K562 (cell line): Measurements from ENCODE around the gene EPHA2. TPM values are rescaled to one million over a fixed set of nuclear protein-coding genes. Genes with fewer than 3 reads are reported as not detected.

Experiments
- ATAC-seq: fragments of 200-7000 bp; cut with Tn5 transposase; 3 replicates; pipeline ENCODE4 v1.9.1; 2020; ENCODE audit warnings: moderate library complexity
- BruUV-seq: library from RNA; stranded (reverse); fragments of 400-500 nt; replicated peaks from 2 replicates; lab custom pipeline; 2021; lab: Mats Ljungman, UMichigan
- CTCF ChIA-PET: fragments of 300-600 bp; formaldehyde crosslinking; extraction: SDS; loops from one replicate; lab custom pipeline; 2021; ENCODE audit warnings: low intra/inter-chr PET ratio; lab: Yijun Ruan, JAX
- POLR2A ChIA-PET: fragments of 300-600, 350-650 bp; sonication (Branson Sonifier 250); formaldehyde crosslinking; extraction: SDS; loops from one replicate; lab custom pipeline; 2021; ENCODE audit warnings: antibody characterized with exemption, inconsistent platforms; lab: Yijun Ruan, JAX
- DNase-seq, 4 experiments: peaks; one replicate each; pipeline versions ENCODE4 v3.0.0 to v3.0.0-alpha.2; 2011 to 2018; ENCODE audit warnings: low spot score in 3 of 4, mixed read lengths in 3 of 4; ENCODE audit errors: extremely low read depth in 1 of 4
- FAIRE-seq: peaks from 2 replicates; lab custom pipeline; 2011; peaks lifted over from hg19 to GRCh38; lab: Jason Lieb, UNC
- H2AFZ ChIP-seq: 2 replicates; pipeline ENCODE4 v1.6.0; 2011; ENCODE audit warnings: low read depth, low read length, control low read depth, inconsistent platforms
- H3K27ac ChIP-seq: fragments of 200-600 bp; 3 replicates; pipeline ENCODE4 v1.8.0; 2011; ENCODE audit warnings: low read depth, mild to moderate bottlenecking, control low read depth, inconsistent platforms, low read length, moderate library complexity, mixed read lengths; ENCODE audit errors: extremely low read depth
- H3K27me3 ChIP-seq, 2 experiments: fragments of 300-600 bp in 1 of 2; 2 replicates in 1 of 2; 3 replicates in 1 of 2; pipeline versions ENCODE4 v1.6.0 to v1.8.0; 2011; ENCODE audit warnings: inconsistent platforms in 2 of 2, low read length in 2 of 2, mild to moderate bottlenecking in 1 of 2, mixed read lengths in 1 of 2, moderate library complexity in 1 of 2; ENCODE audit not compliant: control insufficient read depth in 2 of 2, insufficient read depth in 2 of 2
- H3K36me3 ChIP-seq: fragments of 300-600 bp; 3 replicates; pipeline ENCODE4 v1.8.0; 2011; ENCODE audit warnings: mild to moderate bottlenecking, low read length, inconsistent platforms; ENCODE audit not compliant: control insufficient read depth, insufficient read depth
- H3K4me1 ChIP-seq, 2 experiments: fragments of 200-600 bp in 1 of 2; replicated peaks in 1 of 2; 2 replicates in 1 of 2; 3 replicates in 1 of 2; pipeline versions ENCODE4 v1.5.1 to v1.8.0; 2011; ENCODE audit warnings: inconsistent platforms in 2 of 2, low read length in 2 of 2, mild to moderate bottlenecking in 1 of 2, mixed read lengths in 1 of 2, moderate library complexity in 1 of 2; ENCODE audit not compliant: control insufficient read depth in 2 of 2, insufficient read depth in 2 of 2
- H3K4me2 ChIP-seq: 2 replicates; pipeline ENCODE4 v1.6.1; 2011; ENCODE audit warnings: low read length, control low read depth, inconsistent platforms, mixed read lengths; ENCODE audit not compliant: insufficient read depth
- H3K4me3 ChIP-seq: fragments of 200-600 bp; sonication (generic), shearing (Covaris generic); 2 replicates; pipeline ENCODE4 v1.5.1; 2016; ENCODE audit warnings: control low read depth, inconsistent platforms
- H3K79me2 ChIP-seq: fragments of 200-600 bp; 3 replicates; pipeline ENCODE4 v1.8.0; 2011; ENCODE audit warnings: low read length, inconsistent platforms; ENCODE audit not compliant: control insufficient read depth, insufficient read depth
- H3K9ac ChIP-seq, 2 experiments: 2 replicates each; pipeline versions ENCODE4 v1.6.0 to v1.6.1; 2011; ENCODE audit warnings: low read depth in 2 of 2, low read length in 2 of 2, control low read depth in 1 of 2, inconsistent platforms in 1 of 2, mild to moderate bottlenecking in 1 of 2, mixed read lengths in 1 of 2; ENCODE audit not compliant: insufficient read depth in 1 of 2
- H3K9me1 ChIP-seq: one replicate; pipeline ENCODE4 v1.6.0; 2011; ENCODE audit warnings: inconsistent platforms, mild to moderate bottlenecking, low read length, moderate library complexity; ENCODE audit not compliant: control insufficient read depth, insufficient read depth
- H3K9me3 ChIP-seq: replicated peaks from 2 replicates; pipeline ENCODE4 v1.5.1; 2011; ENCODE audit warnings: low read depth, low read length, inconsistent platforms; ENCODE audit not compliant: control insufficient read depth, insufficient read depth
- H4K20me1 ChIP-seq: replicated peaks from 2 replicates; pipeline ENCODE4 v1.6.1; 2011; ENCODE audit warnings: low read length, inconsistent platforms, mixed read lengths; ENCODE audit not compliant: control insufficient read depth, insufficient read depth
- DPF2 ChIP-seq: fragments of 450-650 bp; IDR thresholded peaks from 2 replicates; pipeline ENCODE4 v1.6.1; 2016
- HMG20A ChIP-seq: fragments of 450-650 bp; formaldehyde crosslinking; conservative IDR thresholded peaks from 2 replicates; pipeline ENCODE4 v1.4.0; 2020; ENCODE audit warnings: mild to moderate bottlenecking, mixed read lengths
- NFATC3 ChIP-seq: fragments of 450-650 bp; IDR thresholded peaks from 2 replicates; pipeline ENCODE4 v1.6.1; 2017; ENCODE audit warnings: mild to moderate bottlenecking
- OTX1 ChIP-seq: fragments of 450-650 bp; formaldehyde crosslinking; IDR thresholded peaks from 2 replicates; pipeline ENCODE4 v1.4.0; 2022; ENCODE audit warnings: mild to moderate bottlenecking
- POLR2AphosphoS5 ChIP-seq: IDR thresholded peaks from 2 replicates; pipeline ENCODE4 v1.6.1; 2011; ENCODE audit warnings: mild to moderate bottlenecking, low read depth, low read length, moderate library complexity; ENCODE audit not compliant: control insufficient read depth, insufficient read depth
- PRPF4 ChIP-seq: fragments of 200-400 bp; formaldehyde crosslinking; IDR thresholded peaks from one replicate; pipeline ENCODE4 v1.6.1; 2017; ENCODE audit warnings: low read length, low read depth, mild to moderate bottlenecking; ENCODE audit not compliant: insufficient read depth, poor library complexity, severe bottlenecking
- RAD51 ChIP-seq: fragments of 450-650 bp; IDR thresholded peaks from 2 replicates; pipeline ENCODE4 v1.7.1; 2016; ENCODE audit warnings: low read depth, mild to moderate bottlenecking, borderline replicate concordance
- RBM15 ChIP-seq: fragments of 200-400 bp; formaldehyde crosslinking; IDR thresholded peaks from 2 replicates; pipeline ENCODE4 v1.6.1; 2018; ENCODE audit warnings: mild to moderate bottlenecking, low read length, moderate library complexity; ENCODE audit not compliant: insufficient read depth
- ZFPM2 ChIP-seq: fragments of 250-450 bp; sonication (Bioruptor Pico); IDR thresholded peaks from 2 replicates; pipeline ENCODE4 v1.5.1; 2022; ENCODE audit warnings: mild to moderate bottlenecking
- ZNF140 ChIP-seq: fragments of 250-450 bp; sonication (Bioruptor Pico); IDR thresholded peaks from 2 replicates; pipeline ENCODE4 v1.8.0; 2021; ENCODE audit warnings: moderate library complexity, mild to moderate bottlenecking, inconsistent platforms
- ZNF311 ChIP-seq: fragments of 250-450 bp; sonication (Bioruptor Pico); IDR thresholded peaks from 2 replicates; pipeline ENCODE4 v1.4.0; 2020; ENCODE audit warnings: mild to moderate bottlenecking, moderate library complexity
- WGBS: fragments of 100-300 bp; shearing (Covaris generic); methylation state at CpG from one replicate; pipeline ENCODE4 v1.1.6; 2016; ENCODE audit warnings: low coverage, mixed read lengths; ENCODE audit not compliant: insufficient coverage; ENCODE audit errors: missing lambda C conversion rate; 5-methylcytosine and 5-hydroxymethylcytosine counted together
- in situ Hi-C: fragments of 300-500 bp; cut with MboI; formaldehyde crosslinking; loops from 4 replicates; pipeline ENCODE4 v1.15.0; 2018; ENCODE audit warnings: inconsistent platforms, mixed read lengths
- intact Hi-C: fragments of 100-400 bp; cut with micrococcal nuclease; formaldehyde crosslinking; loops from 2 replicates; pipeline ENCODE4 v1.14.2; 2022
- polyA plus RNA-seq, 8 experiments: library from polyadenylated mRNA; depleted of rRNA in 4 of 8; stranded (reverse) in 5 of 8; unstranded in 3 of 8; fragments of >200 nt; fragmentation: Nextera tagmentation in 2 of 8; fragmentation: Illumina TruSeq in 1 of 8; extraction: Ambion mirVana in 2 of 8; extraction: Trizol in 1 of 8; gene quantifications; 2 replicates each; pipeline versions ENCODE4 v1.2.1 to v1.2.3, GENCODE V29; 2011 to 2014; ENCODE audit warnings: inconsistent platforms in 1 of 8, missing spikeins in 1 of 8
- total RNA-seq, 7 experiments: library from RNA; depleted of rRNA in 6 of 7; stranded (reverse); fragments of >200 nt in 6 of 7; fragmentation: Illumina TruSeq in 2 of 7; extraction: Trizol in 2 of 7; gene quantifications; 2 replicates each; pipeline versions ENCODE4 v1.2.1 to v1.2.3, GENCODE V29; 2011 to 2021; ENCODE audit warnings: low replicate concordance in 1 of 7
- TF ChIP-seq, protein P1 (sequence below), 2 experiments: fragments of 150-350 bp in 1 of 2; IDR thresholded peaks; 2 replicates each; pipeline ENCODE4 v1.6.1; 2012 to 2016; ENCODE audit warnings: low read depth in 2 of 2, low read length in 2 of 2, mild to moderate bottlenecking in 1 of 2, moderate library complexity in 1 of 2

EPHA2 gene
- total and polyA plus RNA-seq, 9 of the 15 experiments (the other 6 are each of a cell fraction or from before 2014, with no cell fraction given): 0.04 to 0.40 (median 0.07) TPM; not detected in 4

DNA sequence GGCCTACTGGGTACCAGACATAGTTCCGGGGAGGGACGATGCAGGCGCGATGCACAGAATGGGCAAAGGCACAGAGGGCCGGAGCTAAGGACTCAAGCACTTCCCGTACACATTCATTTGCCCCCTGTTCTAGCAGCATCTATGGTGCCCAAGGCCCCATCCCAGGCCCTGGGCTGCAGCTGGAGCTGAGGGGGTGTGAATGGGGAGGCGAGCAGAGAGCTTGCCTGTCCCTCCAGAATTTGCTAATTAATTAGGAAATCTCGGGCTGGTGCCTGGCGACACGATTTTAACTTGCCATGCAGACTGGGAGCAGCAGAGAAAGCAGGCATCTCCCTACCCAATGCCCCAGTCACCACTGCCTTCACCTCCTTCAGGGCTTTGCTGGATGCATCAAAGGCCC is 35.9 kb downstream of the EPHA2 start:
- no peak for ATAC-seq
- Histone ChIP-seq H3K4me1 (peaks cover 6 to 33% of the 10 kb centered on the region in 2 experiments; a peak in 4 of 5 replicates), H2AFZ (no peak overlapping the region), H3K9me3 (no peaks in the 10 kb centered on the region)
- no peak for DNase-seq
- CTCF ChIA-PET: no interaction called here
- intact Hi-C loops: no loop called here
- FAIRE-seq: no peak
- WGBS: 61% methylated on average over 10 of the region's 10 CpGs
- TF ChIP-seq DPF2: no peak
- TF ChIP-seq NFATC3: no peak
- TF ChIP-seq HMG20A (CRISPR knock-in tag): no peak
- no peak for TF ChIP-seq ZNF311 (CRISPR knock-in tag)
- TF ChIP-seq, all 486 proteins: peak for 0
- H3K27ac ChIP-seq: no peak overlapping the region
- H3K4me2 ChIP-seq: no peak overlapping the region
- no peaks in the 10 kb centered on the region for H3K9me1 ChIP-seq
- H3K9ac ChIP-seq: peak overlapping the region in 1 of 2 experiments; percentile 43; a peak in 1 of 4 replicates
- H4K20me1 ChIP-seq: no peaks in the 10 kb centered on the region
- no peaks in the 10 kb centered on the region for H3K79me2 ChIP-seq
- POLR2A ChIA-PET: interaction anchor here (0.6 to 1.2 kb wide), 4 partner anchors 13 to 218 kb away, joined by 3 to 5 read pairs (median 3); no protein-coding TSS in a partner anchor
- BruUV-seq: no TSS peak
- no peaks in the 10 kb centered on the region for H3K27me3 ChIP-seq
- no peaks in the 10 kb centered on the region for H3K36me3 ChIP-seq
- in situ Hi-C loops: no loop called here
- H3K4me3 ChIP-seq: no peak overlapping the region

DNA sequence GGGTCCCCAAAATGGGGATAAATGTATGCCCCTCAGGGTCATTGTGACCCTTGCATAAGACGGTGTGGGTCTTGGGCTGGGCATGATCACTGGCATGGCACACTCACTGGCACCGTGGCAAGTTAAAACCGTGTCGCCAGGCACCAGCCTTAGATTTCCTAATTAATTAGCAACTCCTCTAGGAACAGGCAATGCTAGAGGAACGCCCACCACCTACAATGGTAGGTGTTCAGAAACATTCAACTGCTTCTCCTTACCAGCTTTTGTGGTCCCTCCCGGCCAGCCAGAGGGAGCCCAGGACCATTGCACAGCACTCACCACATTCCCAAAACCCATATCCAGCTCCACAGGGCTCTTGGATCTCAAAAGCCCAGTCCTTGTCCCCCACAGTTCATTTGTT is 36.4 kb downstream of the EPHA2 start:
- Histone ChIP-seq H3K9me3 (no peaks in the 10 kb centered on the region), H3K36me3 (no peaks in the 10 kb centered on the region), H3K27ac (no peak overlapping the region), H4K20me1 (no peaks in the 10 kb centered on the region), H2AFZ (no peak overlapping the region), H3K9me1 (no peaks in the 10 kb centered on the region), H3K4me2 (no peak overlapping the region), H3K4me3 (no peak overlapping the region), H3K27me3 (no peaks in the 10 kb centered on the region), H3K9ac (no peak overlapping the region), H3K79me2 (no peaks in the 10 kb centered on the region), H3K4me1 (peaks cover 6 to 37% of the 10 kb centered on the region in 2 experiments; a peak in 4 of 5 replicates)
- intact Hi-C loops: no loop called here
- 34% methylated on average over 6 of the region's 6 CpGs for WGBS
- ATAC-seq: no peak
- BruUV-seq: no TSS peak
- CTCF ChIA-PET: no interaction called here
- no peak for FAIRE-seq
- in situ Hi-C loops: no loop called here
- POLR2A ChIA-PET: interaction anchor here (0.6 to 1.2 kb wide), 5 partner anchors 12 to 218 kb away, joined by 3 to 5 read pairs (median 3); no protein-coding TSS in a partner anchor
- DNase-seq: no peak
- TF ChIP-seq PRPF4 (no peak), POLR2AphosphoS5 (no peak), OTX1 (no peak), ZNF140 (CRISPR knock-in tag) (no peak), RBM15 (no peak), ZFPM2 (CRISPR knock-in tag) (no peak), RAD51 (no peak)
- TF ChIP-seq, protein P1, sequence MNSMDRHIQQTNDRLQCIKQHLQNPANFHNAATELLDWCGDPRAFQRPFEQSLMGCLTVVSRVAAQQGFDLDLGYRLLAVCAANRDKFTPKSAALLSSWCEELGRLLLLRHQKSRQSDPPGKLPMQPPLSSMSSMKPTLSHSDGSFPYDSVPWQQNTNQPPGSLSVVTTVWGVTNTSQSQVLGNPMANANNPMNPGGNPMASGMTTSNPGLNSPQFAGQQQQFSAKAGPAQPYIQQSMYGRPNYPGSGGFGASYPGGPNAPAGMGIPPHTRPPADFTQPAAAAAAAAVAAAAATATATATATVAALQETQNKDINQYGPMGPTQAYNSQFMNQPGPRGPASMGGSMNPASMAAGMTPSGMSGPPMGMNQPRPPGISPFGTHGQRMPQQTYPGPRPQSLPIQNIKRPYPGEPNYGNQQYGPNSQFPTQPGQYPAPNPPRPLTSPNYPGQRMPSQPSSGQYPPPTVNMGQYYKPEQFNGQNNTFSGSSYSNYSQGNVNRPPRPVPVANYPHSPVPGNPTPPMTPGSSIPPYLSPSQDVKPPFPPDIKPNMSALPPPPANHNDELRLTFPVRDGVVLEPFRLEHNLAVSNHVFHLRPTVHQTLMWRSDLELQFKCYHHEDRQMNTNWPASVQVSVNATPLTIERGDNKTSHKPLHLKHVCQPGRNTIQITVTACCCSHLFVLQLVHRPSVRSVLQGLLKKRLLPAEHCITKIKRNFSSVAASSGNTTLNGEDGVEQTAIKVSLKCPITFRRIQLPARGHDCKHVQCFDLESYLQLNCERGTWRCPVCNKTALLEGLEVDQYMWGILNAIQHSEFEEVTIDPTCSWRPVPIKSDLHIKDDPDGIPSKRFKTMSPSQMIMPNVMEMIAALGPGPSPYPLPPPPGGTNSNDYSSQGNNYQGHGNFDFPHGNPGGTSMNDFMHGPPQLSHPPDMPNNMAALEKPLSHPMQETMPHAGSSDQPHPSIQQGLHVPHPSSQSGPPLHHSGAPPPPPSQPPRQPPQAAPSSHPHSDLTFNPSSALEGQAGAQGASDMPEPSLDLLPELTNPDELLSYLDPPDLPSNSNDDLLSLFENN (IDR thresholded peaks at IDR 0.05; ENCODE audit: low read depth in 2 of 2, low read length in 2 of 2): no peak
